NCI-H2196 (cell line): ENCODE measurements around the gene PKIG.
A peak's percentile ranks its signal among the peaks of the same experiment; 100 is the strongest.
"Not testable (repeated sequence)": the region's sequence is repeated elsewhere in the genome, so short reads cannot be mapped to it uniquely, and the experiment has no call there.

ENCODE experiments used
- DNase-seq: peaks from one replicate; lab custom pipeline; 2025; ENCODE audit not compliant: unreplicated experiment; lab: John Stamatoyannopoulos, UW

PKIG gene

GRCh38 chr20:44637522-44638372 is 55.4 kb downstream of the PKIG start:
- no peak for DNase-seq

GRCh38 chr20:44640522-44640921 is 58.1 kb downstream of the PKIG start:
- no peak for DNase-seq

- no peak for DNase-seq
Measured at GRCh38 chr20:44641325-44641724, 58.9 kb downstream of the PKIG start.

GRCh38 chr20:44642203-44643153 is 60.1 kb downstream of the PKIG start:
- peak; percentile 85 for DNase-seq

GRCh38 chr20:44643154-44643519 is 60.8 kb downstream of the PKIG start:
- DNase-seq = no peak

GRCh38 chr20:44643596-44644229 is 61.3 kb downstream of the PKIG start:
- DNase-seq = peak; percentile 55

- DNase-seq = no peak
Measured at GRCh38 chr20:44644230-44644617, 61.8 kb downstream of the PKIG start.

GRCh38 chr20:44644667-44645131 is 62.3 kb downstream of the PKIG start:
- no peak for DNase-seq

- DNase-seq = peak; percentile 69
Measured at GRCh38 chr20:44646023-44646640, 63.8 kb downstream of the PKIG start.

- DNase-seq = no peak
Measured at GRCh38 chr20:44646641-44647274, 64.4 kb downstream of the PKIG start.

GRCh38 chr20:44648068-44648467 is 65.7 kb downstream of the PKIG start:
- no peak for DNase-seq

- DNase-seq = no peak
Measured at GRCh38 chr20:44648579-44648978, 66.2 kb downstream of the PKIG start.

GRCh38 chr20:44649126-44649525 is 66.7 kb downstream of the PKIG start:
- no peak for DNase-seq

GRCh38 chr20:44649976-44650375 is 67.6 kb downstream of the PKIG start:
- DNase-seq = no peak

- DNase-seq = no peak
Measured at GRCh38 chr20:44650771-44651433, 68.5 kb downstream of the PKIG start.

- DNase-seq = no peak
Measured at GRCh38 chr20:44651434-44651683, 69.0 kb downstream of the PKIG start.

GRCh38 chr20:44651684-44652423 is 69.5 kb downstream of the PKIG start, which contains the start of gene ADA:
Gene ADA (minus strand): TSS chr20:44651699. CDS start chr20:44651607, 92 bp downstream.
- DNase-seq = peak; percentile 63

GRCh38 chr20:44653546-44653945 is 71.2 kb downstream of the PKIG start:
- no peak for DNase-seq

- not testable (repeated sequence) for DNase-seq
Measured at GRCh38 chr20:44654210-44654609, 71.8 kb downstream of the PKIG start.
